H9 (cell line): ENCODE data around the gene PPARGC1A. TPM values are rescaled to one million over a fixed set of nuclear protein-coding genes. Genes with fewer than 3 reads are reported as not detected.

Experiments used
- DNase-seq: peaks from one replicate; pipeline ENCODE4 v3.0.0-alpha.2; 2017
- H2AFZ ChIP-seq: one replicate; pipeline ENCODE4 v1.6.1; 2013; ENCODE audit warnings: mild to moderate bottlenecking, low read length, control low read depth, moderate library complexity
- H2AK5ac ChIP-seq: 2 replicates; pipeline ENCODE4 v1.6.1; 2013; ENCODE audit warnings: low read length, control low read depth, mixed read lengths; ENCODE audit not compliant: insufficient read length
- H2BK120ac ChIP-seq: one replicate; pipeline ENCODE4 v1.6.1; 2013; ENCODE audit warnings: low read depth, mild to moderate bottlenecking, low read length, control low read depth, inconsistent platforms; ENCODE audit not compliant: poor library complexity, severe bottlenecking
- H2BK12ac ChIP-seq: 2 replicates; pipeline ENCODE4 v1.6.1; 2013; ENCODE audit warnings: low read length, control low read depth, mixed read lengths, low read depth; ENCODE audit not compliant: insufficient read length
- H2BK15ac ChIP-seq: 2 replicates; pipeline ENCODE4 v1.6.1; 2013; ENCODE audit warnings: low read depth, low read length, control low read depth
- H2BK20ac ChIP-seq: one replicate; pipeline ENCODE4 v1.6.1; 2013; ENCODE audit warnings: low read depth, mild to moderate bottlenecking, low read length, control low read depth, inconsistent platforms; ENCODE audit not compliant: poor library complexity, severe bottlenecking
- H2BK5ac ChIP-seq: 2 replicates; pipeline ENCODE4 v1.6.1; 2013; ENCODE audit warnings: low read length, control low read depth, mixed read lengths; ENCODE audit not compliant: insufficient read length
- H3K14ac ChIP-seq: 2 replicates; pipeline ENCODE4 v1.6.1; 2013; ENCODE audit warnings: low read length, control low read depth; ENCODE audit not compliant: insufficient read depth
- H3K18ac ChIP-seq: 2 replicates; pipeline ENCODE4 v1.6.1; 2013; ENCODE audit warnings: low read depth, mild to moderate bottlenecking, mixed read lengths, low read length, control low read depth; ENCODE audit not compliant: insufficient read length
- H3K23ac ChIP-seq: 2 replicates; pipeline ENCODE4 v1.6.1; 2013; ENCODE audit warnings: low read length, control low read depth, mixed read lengths, low read depth; ENCODE audit not compliant: insufficient read length
- H3K23me2 ChIP-seq: 2 replicates; pipeline ENCODE4 v1.6.1; 2013; ENCODE audit warnings: low read depth, mild to moderate bottlenecking, mixed read lengths, low read length, control low read depth; ENCODE audit not compliant: insufficient read length, poor library complexity, severe bottlenecking
- H3K27ac ChIP-seq: 2 replicates; pipeline ENCODE4 v1.5.1; 2013; ENCODE audit warnings: low read length, control low read depth, mixed read lengths, low read depth; ENCODE audit not compliant: insufficient read length
- H3K27me3 ChIP-seq: 2 replicates; pipeline ENCODE4 v1.6.1; 2013; ENCODE audit warnings: low read length, control low read depth, inconsistent platforms; ENCODE audit not compliant: insufficient read depth
- H3K4ac ChIP-seq: 2 replicates; pipeline ENCODE4 v1.6.1; 2013; ENCODE audit warnings: low read depth, mild to moderate bottlenecking, control low read depth, inconsistent platforms, low read length, moderate library complexity
- H3K4me1 ChIP-seq: 2 replicates; pipeline ENCODE4 v1.6.1; 2013; ENCODE audit warnings: low read length, control low read depth, inconsistent platforms; ENCODE audit not compliant: insufficient read depth
- H3K4me2 ChIP-seq: 2 replicates; pipeline ENCODE4 v1.6.1; 2013; ENCODE audit warnings: low read length, control low read depth, mixed read lengths; ENCODE audit not compliant: insufficient read length, insufficient read depth
- H3K56ac ChIP-seq: 2 replicates; pipeline ENCODE4 v1.6.1; 2013; ENCODE audit warnings: low read depth, mild to moderate bottlenecking, mixed read lengths, low read length, control low read depth; ENCODE audit not compliant: insufficient read length
- H3K79me1 ChIP-seq: 2 replicates; pipeline ENCODE4 v1.6.1; 2013; ENCODE audit warnings: low read depth, mild to moderate bottlenecking, moderate library complexity, low read length, control low read depth, inconsistent platforms; ENCODE audit not compliant: insufficient read depth, poor library complexity, severe bottlenecking
- H3K79me2 ChIP-seq: 2 replicates; pipeline ENCODE4 v1.6.1; 2013; ENCODE audit warnings: low read length, control low read depth, inconsistent platforms; ENCODE audit not compliant: insufficient read depth
- H3K9ac ChIP-seq: 2 replicates; pipeline ENCODE4 v1.6.1; 2013; ENCODE audit warnings: low read length, control low read depth, mixed read lengths; ENCODE audit not compliant: insufficient read length; ENCODE audit errors: extremely low read depth
- H3K9me3 ChIP-seq: one replicate; pipeline ENCODE4 v1.6.1; 2013; ENCODE audit warnings: low read depth, low read length, inconsistent platforms; ENCODE audit not compliant: control insufficient read depth
- H3T11ph ChIP-seq: one replicate; pipeline ENCODE4 v1.6.1; 2013; ENCODE audit warnings: mild to moderate bottlenecking, low read length, control low read depth, inconsistent platforms
- H4K20me1 ChIP-seq: one replicate; pipeline ENCODE4 v1.6.1; 2013; ENCODE audit not compliant: control insufficient read depth, insufficient read length, insufficient read depth
- H4K5ac ChIP-seq: 2 replicates; pipeline ENCODE4 v1.6.1; 2013; ENCODE audit warnings: low read depth, mild to moderate bottlenecking, mixed read lengths, low read length, control low read depth; ENCODE audit not compliant: insufficient read length
- H4K8ac ChIP-seq: replicated peaks from 2 replicates; pipeline ENCODE4 v1.6.1; 2013; ENCODE audit warnings: low read length, control low read depth, mixed read lengths, low read depth; ENCODE audit not compliant: insufficient read length
- H4K91ac ChIP-seq: 2 replicates; pipeline ENCODE4 v1.6.1; 2013; ENCODE audit warnings: low read depth, mild to moderate bottlenecking, moderate library complexity, mixed read lengths, low read length, control low read depth; ENCODE audit not compliant: insufficient read length
- H3K27ac Mint-ChIP-seq, 3 experiments: 2 replicates in 2 of 3; 3 replicates in 1 of 3; pipeline ENCODE4 v1.8.0; 2020 to 2021; ENCODE audit warnings: mixed read lengths in 3 of 3, mild to moderate bottlenecking in 1 of 3, moderate library complexity in 1 of 3
- H3K27me3 Mint-ChIP-seq: 2 replicates; pipeline ENCODE4 v1.8.0; 2021; ENCODE audit warnings: low read depth, mild to moderate bottlenecking, moderate library complexity, mixed read lengths
- H3K36me3 Mint-ChIP-seq, 3 experiments: 2 replicates in 2 of 3; 3 replicates in 1 of 3; pipeline ENCODE4 v1.8.0; 2020 to 2021; ENCODE audit warnings: low read depth in 3 of 3, mixed read lengths in 3 of 3; ENCODE audit not compliant: insufficient read depth in 1 of 3
- H3K4me1 Mint-ChIP-seq, 2 experiments: 2 replicates each; pipeline ENCODE4 v1.8.0; 2020; ENCODE audit warnings: mixed read lengths in 2 of 2
- H3K4me3 Mint-ChIP-seq, 2 experiments: 2 replicates in 1 of 2; 3 replicates in 1 of 2; pipeline ENCODE4 v1.8.0; 2020 to 2021; ENCODE audit warnings: mild to moderate bottlenecking in 2 of 2, mixed read lengths in 2 of 2, moderate library complexity in 1 of 2
- H3K9me3 Mint-ChIP-seq, 2 experiments: 2 replicates in 1 of 2; 3 replicates in 1 of 2; pipeline ENCODE4 v1.8.0; 2020; ENCODE audit warnings: mild to moderate bottlenecking in 2 of 2, mixed read lengths in 2 of 2, moderate library complexity in 1 of 2
- CTCF ChIP-seq: fragments of 200-600 bp; sonication (generic); conservative IDR thresholded peaks from 3 replicates; pipeline ENCODE4 v1.8.0; 2021; ENCODE audit warnings: antibody characterized with exemption, mild to moderate bottlenecking
- WGBS: extraction: QIAGEN DNeasy Blood & Tissue Kit; methylation state at CpG from one replicate; pipeline ENCODE4 v1.1.7; 2013; ENCODE audit warnings: missing lambda C conversion rate, low lambda C conversion rate, mixed read lengths; ENCODE audit not compliant: insufficient read length; ENCODE audit errors: extremely low coverage; 5-methylcytosine and 5-hydroxymethylcytosine counted together
- total RNA-seq: library from RNA; stranded (reverse); gene quantifications from 2 replicates; pipeline ENCODE4 v1.2.1, GENCODE V29; 2021

The PPARGC1A gene
- total RNA-seq, 1 experiment from 2014 or later, result 1.7 TPM

GRCh38 chr4:23773884-23774636 is 115.8 kb downstream of the PPARGC1A start:
- no peak overlapping the region for H4K5ac ChIP-seq
- H3K56ac ChIP-seq, result no peak overlapping the region
- H3K4me1 ChIP-seq, result peaks cover 5% of the 10 kb centered on the region
- no peak overlapping the region for H2BK20ac ChIP-seq
- no peak overlapping the region for H2BK15ac ChIP-seq
- H2BK5ac ChIP-seq, result no peak overlapping the region
- no peak overlapping the region for H3K9ac ChIP-seq
- H3K4ac ChIP-seq, result no peak overlapping the region
- TF ChIP-seq CTCF, result no peak
- DNase-seq, result no peak
- Mint-ChIP-seq H3K36me3 (no peaks in the 10 kb centered on the region), H3K27me3 (no peaks in the 10 kb centered on the region), H3K4me1 (peaks cover 28 to 29% of the 10 kb centered on the region in 2 experiments), H3K9me3 (no peaks in the 10 kb centered on the region), H3K27ac (peak overlapping the region in 2 of 3 experiments; percentile 65 to 88; a peak in 3 of 7 replicates), H3K4me3 (no peak overlapping the region)
- no peaks in the 10 kb centered on the region for H3K23me2 ChIP-seq
- no peak overlapping the region for H2BK120ac ChIP-seq
- no peak overlapping the region for H3K18ac ChIP-seq
- no peak overlapping the region for H3T11ph ChIP-seq
- H3K27me3 ChIP-seq, result no peaks in the 10 kb centered on the region
- no peaks in the 10 kb centered on the region for H3K79me2 ChIP-seq
- no peak overlapping the region for H4K8ac ChIP-seq
- no CpG with 5 or more reads among the region's 2 CpGs for WGBS
- H3K27ac ChIP-seq, result peak overlapping the region; percentile 13
- no peak overlapping the region for H2AFZ ChIP-seq
- no peak overlapping the region for H3K14ac ChIP-seq
- no peaks in the 10 kb centered on the region for H3K9me3 ChIP-seq
- no peaks in the 10 kb centered on the region for H3K79me1 ChIP-seq
- no peak overlapping the region for H4K91ac ChIP-seq
- no peak overlapping the region for H2BK12ac ChIP-seq
- no peak overlapping the region for H2AK5ac ChIP-seq
- H3K4me2 ChIP-seq, result peak overlapping the region; percentile 30
- no peak overlapping the region for H3K23ac ChIP-seq
- H4K20me1 ChIP-seq, result no peaks in the 10 kb centered on the region
